Measurements from ENCODE around the gene ACTR2.

DNA sequence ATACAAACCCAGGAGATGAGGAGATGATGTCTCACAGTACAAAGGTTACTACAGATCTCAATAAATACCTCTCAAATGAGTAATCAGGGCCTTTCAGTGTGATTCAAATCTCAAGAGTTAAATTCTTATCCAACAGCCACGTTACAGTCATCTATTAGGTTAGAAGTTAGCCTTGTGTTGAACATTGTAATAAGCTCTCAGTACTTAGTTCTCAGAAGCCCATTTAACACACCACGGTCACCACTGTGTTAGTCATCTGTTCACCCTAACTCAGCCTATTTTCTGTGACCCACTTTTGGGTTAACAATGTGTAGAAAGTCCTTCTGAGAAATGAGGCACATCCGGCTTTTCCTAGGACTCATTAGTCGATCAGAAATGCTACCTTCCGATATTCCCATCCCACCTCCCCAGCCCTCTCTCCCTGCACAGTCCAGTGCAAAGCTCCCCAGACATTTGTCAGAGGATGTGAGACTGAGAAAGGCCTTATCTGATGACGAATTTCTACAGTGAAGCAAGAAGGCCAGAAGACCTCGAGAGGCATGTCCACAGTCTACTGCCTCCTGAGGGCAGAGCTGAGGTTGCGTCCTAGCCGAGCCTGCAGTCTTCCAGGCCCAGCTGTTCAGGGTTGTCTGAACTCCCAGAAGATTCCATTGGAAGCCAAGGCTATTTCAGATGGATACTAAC, 92.6 kb downstream of the ACTR2 start:
- TF ChIP-seq, protein P1, sequence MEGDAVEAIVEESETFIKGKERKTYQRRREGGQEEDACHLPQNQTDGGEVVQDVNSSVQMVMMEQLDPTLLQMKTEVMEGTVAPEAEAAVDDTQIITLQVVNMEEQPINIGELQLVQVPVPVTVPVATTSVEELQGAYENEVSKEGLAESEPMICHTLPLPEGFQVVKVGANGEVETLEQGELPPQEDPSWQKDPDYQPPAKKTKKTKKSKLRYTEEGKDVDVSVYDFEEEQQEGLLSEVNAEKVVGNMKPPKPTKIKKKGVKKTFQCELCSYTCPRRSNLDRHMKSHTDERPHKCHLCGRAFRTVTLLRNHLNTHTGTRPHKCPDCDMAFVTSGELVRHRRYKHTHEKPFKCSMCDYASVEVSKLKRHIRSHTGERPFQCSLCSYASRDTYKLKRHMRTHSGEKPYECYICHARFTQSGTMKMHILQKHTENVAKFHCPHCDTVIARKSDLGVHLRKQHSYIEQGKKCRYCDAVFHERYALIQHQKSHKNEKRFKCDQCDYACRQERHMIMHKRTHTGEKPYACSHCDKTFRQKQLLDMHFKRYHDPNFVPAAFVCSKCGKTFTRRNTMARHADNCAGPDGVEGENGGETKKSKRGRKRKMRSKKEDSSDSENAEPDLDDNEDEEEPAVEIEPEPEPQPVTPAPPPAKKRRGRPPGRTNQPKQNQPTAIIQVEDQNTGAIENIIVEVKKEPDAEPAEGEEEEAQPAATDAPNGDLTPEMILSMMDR (conservative IDR thresholded peaks at IDR 0.05; ENCODE audit: low read depth, low read length): peak; percentile 28; the same call in 1 of the 2 replicates
- TF ChIP-seq EZH2 (IDR thresholded peaks at IDR 0.05; ENCODE audit: borderline replicate concordance, low read depth, low read length, poor library complexity, severe bottlenecking): no peak
